Panc1 (cell line): ENCODE results near the gene WSCD2. TPM values are rescaled to one million over a fixed set of nuclear protein-coding genes. Genes with fewer than 3 reads are reported as not detected.

Experiments
- ATAC-seq: fragments of 200-7000 bp; cut with Tn5 transposase; 2 replicates; pipeline ENCODE4 v1.9.1; 2020; ENCODE audit warnings: mild to moderate bottlenecking, moderate library complexity
- BruUV-seq: library from RNA; stranded (reverse); fragments of 400-500 nt; replicated peaks from 2 replicates; lab custom pipeline; 2021; lab: Mats Ljungman, UMichigan
- CTCF ChIA-PET: fragments of 300-600 bp; sonication (Branson Sonifier 250); formaldehyde crosslinking; loops from one replicate; lab custom pipeline; 2022; ENCODE audit warnings: antibody characterized with exemption; lab: Charles Lee
- POLR2A ChIA-PET: fragments of 300-600 bp; sonication (Branson Sonifier 250); formaldehyde crosslinking; loops from one replicate; lab custom pipeline; 2022; ENCODE audit warnings: antibody characterized with exemption; lab: Charles Lee
- DNase-seq: peaks from one replicate; pipeline ENCODE4 v3.0.0-alpha.2; 2010; ENCODE audit warnings: low read depth, low spot score
- H3K27ac ChIP-seq: 2 replicates; pipeline ENCODE4 v1.5.1; 2011; ENCODE audit warnings: mild to moderate bottlenecking, low read length, inconsistent platforms
- H3K27me3 ChIP-seq: fragments of 200-500 bp; sonication (Bioruptor generic); 2 replicates; pipeline ENCODE4 v1.6.0; 2014; ENCODE audit warnings: low read length, inconsistent platforms; ENCODE audit not compliant: control insufficient read depth, insufficient read depth
- H3K36me3 ChIP-seq: fragments of 200-500 bp; sonication (Bioruptor generic); 2 replicates; pipeline ENCODE4 v1.5.1; 2014; ENCODE audit warnings: inconsistent platforms, mild to moderate bottlenecking, low read length, moderate library complexity; ENCODE audit not compliant: control insufficient read depth, insufficient read depth
- H3K4me1 ChIP-seq: 2 replicates; pipeline ENCODE4 v1.5.1; 2011; ENCODE audit warnings: inconsistent platforms, mild to moderate bottlenecking, low read length, moderate library complexity; ENCODE audit not compliant: control insufficient read depth, insufficient read depth
- H3K4me3 ChIP-seq, 2 experiments: 2 replicates each; pipeline ENCODE4 v1.5.1; 2011 to 2012; ENCODE audit warnings: low read depth in 2 of 2, low read length in 2 of 2, mild to moderate bottlenecking in 2 of 2, inconsistent platforms in 1 of 2, moderate library complexity in 1 of 2
- H3K9me3 ChIP-seq: fragments of 200-500 bp; sonication (Bioruptor generic); 2 replicates; pipeline ENCODE4 v1.5.1; 2014; ENCODE audit warnings: low read depth, mild to moderate bottlenecking, inconsistent platforms, low read length, moderate library complexity; ENCODE audit not compliant: control insufficient read depth, insufficient read depth
- POLR2AphosphoS5 ChIP-seq: IDR thresholded peaks from 2 replicates; pipeline ENCODE4 v1.6.1; 2012; ENCODE audit warnings: mild to moderate bottlenecking, low read depth, low read length, moderate library complexity
- SIN3A ChIP-seq: IDR thresholded peaks from 2 replicates; pipeline ENCODE4 v1.6.1; 2012; ENCODE audit warnings: low read depth, mild to moderate bottlenecking, low read length, moderate library complexity, borderline replicate concordance; ENCODE audit not compliant: insufficient read depth
- TCF7L2 ChIP-seq: IDR thresholded peaks from 2 replicates; pipeline ENCODE4 v1.6.1; 2011; ENCODE audit warnings: mild to moderate bottlenecking, low read depth, low read length, inconsistent platforms
- in situ Hi-C: cut with HindIII; loops from 2 replicates; pipeline ENCODE4 v1.10.0; 2016; ENCODE audit warnings: low sequenced_read_pairs, low pct_unique_long_range_greater_than_20kb
- intact Hi-C: fragments of 100-400 bp; cut with micrococcal nuclease; formaldehyde crosslinking; loops from one replicate; pipeline ENCODE4 v1.10.0; 2022; ENCODE audit not compliant: unreplicated experiment
- total RNA-seq: library from RNA; stranded (reverse); gene quantifications from one replicate; pipeline ENCODE4 v1.2.1, GENCODE V29; 2021; ENCODE audit not compliant: unreplicated experiment
- TF ChIP-seq, protein P1 (sequence below), 2 experiments: IDR thresholded peaks; 2 replicates each; pipeline ENCODE4 v1.6.1; 2011 to 2012; ENCODE audit warnings: low read depth in 2 of 2, control low read depth in 1 of 2, low read length in 1 of 2, mild to moderate bottlenecking in 1 of 2, moderate library complexity in 1 of 2; ENCODE audit not compliant: insufficient read depth in 1 of 2
- TF ChIP-seq, protein P2 (sequence below): fragments of 450-650 bp; IDR thresholded peaks from 2 replicates; pipeline ENCODE4 v1.5.1; 2017; ENCODE audit warnings: mild to moderate bottlenecking

WSCD2 gene
- total RNA-seq, 1 experiment from 2014 or later = 0.64 TPM

DNA sequence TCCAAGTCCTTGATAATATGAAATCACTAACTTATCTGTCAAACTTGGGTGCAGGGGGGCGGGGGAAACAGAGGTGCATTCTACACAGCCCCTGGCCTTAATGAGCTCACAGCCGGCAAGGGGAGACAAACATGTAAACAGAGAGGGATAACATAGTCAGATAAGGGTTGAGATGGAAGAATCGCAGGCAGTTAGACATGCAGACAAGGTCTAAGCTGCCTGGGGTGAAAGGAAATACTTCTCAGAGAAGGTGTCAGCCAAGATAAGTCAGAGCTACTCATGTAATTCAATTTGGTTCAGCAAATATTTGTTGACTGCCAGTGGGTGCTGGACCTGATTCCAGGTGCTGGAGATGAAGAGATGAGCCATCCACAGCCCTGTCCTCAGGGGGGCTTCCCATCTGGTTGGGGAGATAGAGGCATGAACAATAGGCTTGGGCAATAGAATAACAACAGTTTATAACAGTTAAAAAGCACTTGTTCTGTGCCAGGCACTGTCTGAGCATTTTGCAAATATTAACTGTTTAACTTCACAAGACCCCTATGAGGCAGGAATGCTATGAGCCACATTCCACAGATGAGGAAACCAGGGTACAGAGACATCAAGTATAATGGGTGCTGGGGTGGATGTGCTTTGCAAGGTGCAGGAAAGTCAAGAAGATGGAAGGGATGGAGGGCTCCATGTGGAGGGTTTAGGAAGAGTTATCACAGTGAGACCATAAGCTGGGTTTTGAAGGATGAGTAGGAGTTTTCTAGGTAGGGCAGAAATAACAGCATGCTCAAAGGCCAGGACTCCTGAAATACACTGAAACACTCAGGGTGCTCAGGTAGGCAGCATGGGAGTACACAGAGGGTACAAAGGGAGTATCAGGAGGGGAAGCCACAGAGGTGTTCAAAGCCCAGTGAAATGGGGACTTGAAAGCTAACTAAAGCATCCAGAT lies 79.0 kb downstream of the WSCD2 start:
- ChIA-PET CTCF (no interaction called here), POLR2A (interaction anchor here (0.7 kb wide), 1 partner anchor 160 kb away, joined by 3 read pairs; no protein-coding TSS in a partner anchor)
- Histone ChIP-seq H3K4me3 (no peak overlapping the region), H3K9me3 (no peaks in the 10 kb centered on the region), H3K4me1 (no peaks in the 10 kb centered on the region), H3K27me3 (peaks cover 6% of the 10 kb centered on the region), H3K36me3 (no peaks in the 10 kb centered on the region), H3K27ac (no peak overlapping the region)
- intact Hi-C loops = no loop called here
- in situ Hi-C loops = no loop called here
- ATAC-seq (no peak), DNase-seq (no peak)
- TF ChIP-seq POLR2AphosphoS5 = no peak
- TF ChIP-seq SIN3A = no peak
- TF ChIP-seq, protein P1, sequence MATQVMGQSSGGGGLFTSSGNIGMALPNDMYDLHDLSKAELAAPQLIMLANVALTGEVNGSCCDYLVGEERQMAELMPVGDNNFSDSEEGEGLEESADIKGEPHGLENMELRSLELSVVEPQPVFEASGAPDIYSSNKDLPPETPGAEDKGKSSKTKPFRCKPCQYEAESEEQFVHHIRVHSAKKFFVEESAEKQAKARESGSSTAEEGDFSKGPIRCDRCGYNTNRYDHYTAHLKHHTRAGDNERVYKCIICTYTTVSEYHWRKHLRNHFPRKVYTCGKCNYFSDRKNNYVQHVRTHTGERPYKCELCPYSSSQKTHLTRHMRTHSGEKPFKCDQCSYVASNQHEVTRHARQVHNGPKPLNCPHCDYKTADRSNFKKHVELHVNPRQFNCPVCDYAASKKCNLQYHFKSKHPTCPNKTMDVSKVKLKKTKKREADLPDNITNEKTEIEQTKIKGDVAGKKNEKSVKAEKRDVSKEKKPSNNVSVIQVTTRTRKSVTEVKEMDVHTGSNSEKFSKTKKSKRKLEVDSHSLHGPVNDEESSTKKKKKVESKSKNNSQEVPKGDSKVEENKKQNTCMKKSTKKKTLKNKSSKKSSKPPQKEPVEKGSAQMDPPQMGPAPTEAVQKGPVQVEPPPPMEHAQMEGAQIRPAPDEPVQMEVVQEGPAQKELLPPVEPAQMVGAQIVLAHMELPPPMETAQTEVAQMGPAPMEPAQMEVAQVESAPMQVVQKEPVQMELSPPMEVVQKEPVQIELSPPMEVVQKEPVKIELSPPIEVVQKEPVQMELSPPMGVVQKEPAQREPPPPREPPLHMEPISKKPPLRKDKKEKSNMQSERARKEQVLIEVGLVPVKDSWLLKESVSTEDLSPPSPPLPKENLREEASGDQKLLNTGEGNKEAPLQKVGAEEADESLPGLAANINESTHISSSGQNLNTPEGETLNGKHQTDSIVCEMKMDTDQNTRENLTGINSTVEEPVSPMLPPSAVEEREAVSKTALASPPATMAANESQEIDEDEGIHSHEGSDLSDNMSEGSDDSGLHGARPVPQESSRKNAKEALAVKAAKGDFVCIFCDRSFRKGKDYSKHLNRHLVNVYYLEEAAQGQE (IDR thresholded peaks at IDR 0.05; ENCODE audit: insufficient read depth in 1 of 2, low read depth in 2 of 2, low read length in 1 of 2) = no peak
- TF ChIP-seq, protein P2, sequence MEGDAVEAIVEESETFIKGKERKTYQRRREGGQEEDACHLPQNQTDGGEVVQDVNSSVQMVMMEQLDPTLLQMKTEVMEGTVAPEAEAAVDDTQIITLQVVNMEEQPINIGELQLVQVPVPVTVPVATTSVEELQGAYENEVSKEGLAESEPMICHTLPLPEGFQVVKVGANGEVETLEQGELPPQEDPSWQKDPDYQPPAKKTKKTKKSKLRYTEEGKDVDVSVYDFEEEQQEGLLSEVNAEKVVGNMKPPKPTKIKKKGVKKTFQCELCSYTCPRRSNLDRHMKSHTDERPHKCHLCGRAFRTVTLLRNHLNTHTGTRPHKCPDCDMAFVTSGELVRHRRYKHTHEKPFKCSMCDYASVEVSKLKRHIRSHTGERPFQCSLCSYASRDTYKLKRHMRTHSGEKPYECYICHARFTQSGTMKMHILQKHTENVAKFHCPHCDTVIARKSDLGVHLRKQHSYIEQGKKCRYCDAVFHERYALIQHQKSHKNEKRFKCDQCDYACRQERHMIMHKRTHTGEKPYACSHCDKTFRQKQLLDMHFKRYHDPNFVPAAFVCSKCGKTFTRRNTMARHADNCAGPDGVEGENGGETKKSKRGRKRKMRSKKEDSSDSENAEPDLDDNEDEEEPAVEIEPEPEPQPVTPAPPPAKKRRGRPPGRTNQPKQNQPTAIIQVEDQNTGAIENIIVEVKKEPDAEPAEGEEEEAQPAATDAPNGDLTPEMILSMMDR = no peak
- no peak for TF ChIP-seq TCF7L2
- BruUV-seq = no TSS peak

DNA sequence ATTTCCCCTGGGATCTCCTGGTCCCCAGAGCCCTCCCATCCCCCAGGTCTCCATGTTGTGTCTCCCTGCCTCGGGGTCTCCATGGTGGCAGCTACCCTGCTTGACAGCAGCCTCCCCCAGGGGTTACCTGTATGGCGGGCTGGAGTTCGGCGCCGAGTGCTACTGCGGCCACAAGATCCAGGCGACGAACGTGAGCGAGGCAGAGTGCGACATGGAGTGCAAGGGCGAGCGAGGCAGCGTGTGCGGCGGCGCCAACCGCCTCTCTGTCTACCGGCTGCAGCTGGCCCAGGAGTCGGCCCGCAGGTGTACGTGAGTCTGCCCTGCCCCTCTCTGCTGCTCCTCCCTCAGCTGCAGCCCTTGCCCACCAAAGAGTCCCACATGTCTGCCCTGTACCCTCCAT lies 80.9 kb downstream of the WSCD2 start:
- Histone ChIP-seq H3K27me3 (peaks cover 6% of the 10 kb centered on the region), H3K4me3 (no peak overlapping the region), H3K9me3 (no peaks in the 10 kb centered on the region), H3K4me1 (no peaks in the 10 kb centered on the region), H3K36me3 (no peaks in the 10 kb centered on the region), H3K27ac (no peak overlapping the region)
- BruUV-seq = no TSS peak
- no peak for TF ChIP-seq POLR2AphosphoS5
- TF ChIP-seq, protein P1 (IDR thresholded peaks at IDR 0.05; ENCODE audit: insufficient read depth in 1 of 2, low read depth in 2 of 2, low read length in 1 of 2) = no peak
- TF ChIP-seq SIN3A = no peak
- DNase-seq (no peak), ATAC-seq (no peak)
- POLR2A ChIA-PET = no interaction called here
- CTCF ChIA-PET = no interaction called here
- in situ Hi-C loops = no loop called here
- intact Hi-C loops = no loop called here
